GM06990 (cell line): Measurements from ENCODE around the gene ZBTB20.

Experiments used
- DNase-seq: peaks from one replicate; pipeline ENCODE4 v3.0.0-alpha.2; 2011; ENCODE audit not compliant: insufficient read length; ENCODE audit errors: extremely low read depth
- H3K27me3 ChIP-seq: replicated peaks from 2 replicates; pipeline ENCODE4 v1.6.0; 2011; ENCODE audit warnings: low read length; ENCODE audit not compliant: control insufficient read depth, insufficient read depth
- H3K36me3 ChIP-seq: 2 replicates; pipeline ENCODE4 v1.5.1; 2011; ENCODE audit warnings: low read length; ENCODE audit not compliant: control insufficient read depth, insufficient read depth
- H3K4me3 ChIP-seq: replicated peaks from 2 replicates; pipeline ENCODE4 v1.5.1; 2011; ENCODE audit warnings: low read depth, mild to moderate bottlenecking, control low read depth, low read length
- TF ChIP-seq, protein P1 (sequence below): IDR thresholded peaks from 2 replicates; pipeline ENCODE4 v1.5.1; 2011; ENCODE audit warnings: low read length, control low read depth, mild to moderate bottlenecking, inconsistent platforms; ENCODE audit not compliant: insufficient read depth, poor library complexity, severe bottlenecking

ZBTB20 gene

DNA sequence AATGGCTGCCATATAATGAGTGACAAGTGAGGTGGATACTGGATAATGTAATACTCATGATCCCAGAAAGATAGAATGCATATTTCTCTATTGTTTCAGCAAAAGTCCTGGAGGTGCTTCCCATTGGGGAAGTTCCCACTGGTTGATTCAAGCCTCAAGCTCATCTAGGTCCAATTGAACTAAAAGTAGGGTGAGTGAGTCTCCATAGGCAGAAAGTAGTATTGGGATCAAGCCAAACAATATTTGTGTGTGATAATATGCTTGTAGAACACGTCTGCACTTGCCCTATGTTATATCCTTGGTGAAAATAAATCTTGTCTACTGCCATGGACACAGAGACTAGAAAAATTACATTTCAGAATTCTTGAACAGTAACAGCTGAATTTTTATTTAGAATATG, 14.8 kb upstream of the ZBTB20 start:
- DNase-seq = no peak
- H3K27me3 ChIP-seq = no peaks in the 10 kb centered on the region
- H3K4me3 ChIP-seq = no peak overlapping the region
- TF ChIP-seq, protein P1, sequence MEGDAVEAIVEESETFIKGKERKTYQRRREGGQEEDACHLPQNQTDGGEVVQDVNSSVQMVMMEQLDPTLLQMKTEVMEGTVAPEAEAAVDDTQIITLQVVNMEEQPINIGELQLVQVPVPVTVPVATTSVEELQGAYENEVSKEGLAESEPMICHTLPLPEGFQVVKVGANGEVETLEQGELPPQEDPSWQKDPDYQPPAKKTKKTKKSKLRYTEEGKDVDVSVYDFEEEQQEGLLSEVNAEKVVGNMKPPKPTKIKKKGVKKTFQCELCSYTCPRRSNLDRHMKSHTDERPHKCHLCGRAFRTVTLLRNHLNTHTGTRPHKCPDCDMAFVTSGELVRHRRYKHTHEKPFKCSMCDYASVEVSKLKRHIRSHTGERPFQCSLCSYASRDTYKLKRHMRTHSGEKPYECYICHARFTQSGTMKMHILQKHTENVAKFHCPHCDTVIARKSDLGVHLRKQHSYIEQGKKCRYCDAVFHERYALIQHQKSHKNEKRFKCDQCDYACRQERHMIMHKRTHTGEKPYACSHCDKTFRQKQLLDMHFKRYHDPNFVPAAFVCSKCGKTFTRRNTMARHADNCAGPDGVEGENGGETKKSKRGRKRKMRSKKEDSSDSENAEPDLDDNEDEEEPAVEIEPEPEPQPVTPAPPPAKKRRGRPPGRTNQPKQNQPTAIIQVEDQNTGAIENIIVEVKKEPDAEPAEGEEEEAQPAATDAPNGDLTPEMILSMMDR = no peak
- no peaks in the 10 kb centered on the region for H3K36me3 ChIP-seq

DNA sequence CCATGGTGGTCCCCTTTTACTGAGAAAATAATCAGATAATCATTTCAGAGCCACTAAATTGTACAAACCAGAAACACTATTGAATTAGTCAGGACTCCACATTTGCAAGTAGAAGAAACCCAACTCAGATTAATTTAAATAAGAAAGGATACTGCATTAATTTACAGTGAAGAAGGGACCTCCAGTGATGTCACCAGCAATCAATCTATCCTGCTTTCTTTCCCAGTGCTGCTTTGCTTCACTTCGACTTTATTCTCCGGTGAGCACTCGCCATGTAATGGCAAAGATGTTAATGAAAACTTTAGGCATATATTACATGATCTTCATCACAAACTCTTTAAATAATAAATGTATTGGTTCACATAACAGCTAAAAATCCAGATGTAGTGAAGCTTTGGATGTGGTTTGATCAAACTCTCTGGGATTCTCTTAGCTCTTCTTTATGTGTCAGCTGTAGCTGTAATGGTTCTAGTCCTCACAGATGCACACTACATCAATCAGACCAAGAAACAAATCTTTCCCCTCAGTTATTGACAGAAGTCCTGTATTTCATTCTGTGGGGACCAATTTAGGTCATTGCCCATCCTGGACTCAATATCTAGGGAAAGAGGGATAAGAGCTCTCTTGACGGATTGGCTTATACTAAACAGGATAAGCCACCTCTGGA, 14.2 kb upstream of the ZBTB20 start:
- TF ChIP-seq, protein P1 = no peak
- Histone ChIP-seq H3K27me3 (no peaks in the 10 kb centered on the region), H3K36me3 (no peaks in the 10 kb centered on the region), H3K4me3 (no peak overlapping the region)
- DNase-seq = no peak

- no peaks in the 10 kb centered on the region for H3K27me3 ChIP-seq
- H3K36me3 ChIP-seq = no peaks in the 10 kb centered on the region
- no peak overlapping the region for H3K4me3 ChIP-seq
- TF ChIP-seq, protein P1 = no peak
- DNase-seq = peak; percentile 36
Measured at GRCh38 chr3:115160295-115160694, 13.2 kb upstream of the ZBTB20 start.

- no peaks in the 10 kb centered on the region for H3K36me3 ChIP-seq
- H3K4me3 ChIP-seq = no peak overlapping the region
- H3K27me3 ChIP-seq = no peaks in the 10 kb centered on the region
- TF ChIP-seq, protein P1 = no peak
- no peak for DNase-seq
Measured at GRCh38 chr3:115156046-115156654, 9.1 kb upstream of the ZBTB20 start.

DNA sequence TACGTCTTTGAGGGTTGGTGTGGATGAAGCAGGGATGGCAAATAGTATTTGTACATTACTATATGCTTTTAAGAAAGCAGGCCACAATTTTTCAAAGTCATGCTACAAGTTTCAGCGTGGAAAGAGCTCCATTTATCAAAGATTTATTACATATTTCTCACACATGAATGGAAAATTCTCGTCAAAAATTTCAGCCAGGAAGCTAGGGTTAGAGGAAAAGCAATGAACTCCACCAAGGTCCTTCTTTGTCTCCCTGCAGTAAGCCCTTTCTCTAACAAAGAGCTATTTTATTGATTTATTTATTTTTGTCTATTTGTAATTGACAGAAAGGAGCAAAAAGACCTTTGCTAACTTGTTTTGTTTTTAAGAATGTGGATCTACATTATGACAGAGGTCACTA, 7.5 kb upstream of the ZBTB20 start:
- H3K4me3 ChIP-seq = no peak overlapping the region
- no peaks in the 10 kb centered on the region for H3K27me3 ChIP-seq
- H3K36me3 ChIP-seq = no peaks in the 10 kb centered on the region
- TF ChIP-seq, protein P1 = no peak
- no peak for DNase-seq

DNA sequence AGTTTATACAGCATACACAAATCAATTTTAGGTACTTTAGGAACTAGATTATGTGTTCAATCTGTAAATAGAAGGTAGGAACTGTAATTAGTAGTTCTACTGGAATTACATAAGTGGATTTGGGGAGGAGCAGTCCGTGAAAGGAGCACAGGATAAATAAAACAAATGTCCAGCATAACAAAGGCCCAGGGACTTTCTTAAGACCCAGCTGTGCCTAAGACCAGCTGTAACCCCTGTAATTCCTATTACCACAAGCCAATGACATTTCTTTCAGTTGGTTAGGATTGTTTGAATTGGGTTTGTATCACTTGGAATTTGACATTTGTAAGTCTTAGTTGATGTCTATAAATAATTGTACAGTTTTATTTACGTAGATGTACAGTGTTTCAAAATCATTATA, 4.8 kb upstream of the ZBTB20 start:
- Histone ChIP-seq H3K36me3 (no peaks in the 10 kb centered on the region), H3K27me3 (no peaks in the 10 kb centered on the region), H3K4me3 (no peak overlapping the region)
- DNase-seq = no peak
- TF ChIP-seq, protein P1 = no peak
